Endometrium (tissue), 2 donors: Measurements from ENCODE around the gene PSPN.
"Not testable (repeated sequence)": the region's sequence is repeated elsewhere in the genome, so short reads cannot be mapped to it uniquely, and the experiment has no call there.

Source experiments
- FAIRE-seq: peaks from 2 replicates; lab custom pipeline; 2012; peaks lifted over from hg19 to GRCh38; lab: Jason Lieb, UNC
- donor health status: control.
- donor health status: control.

Gene PSPN

GRCh38 chr19:6402837-6403608 lies 27.3 kb upstream of the PSPN start:
- no peak for FAIRE-seq

GRCh38 chr19:6402058-6402457 lies 26.3 kb upstream of the PSPN start:
- FAIRE-seq: no peak

GRCh38 chr19:6400062-6400944 lies 24.6 kb upstream of the PSPN start:
- FAIRE-seq: not testable (repeated sequence)

GRCh38 chr19:6396305-6396704 lies 20.6 kb upstream of the PSPN start:
- FAIRE-seq: no peak

- no peak for FAIRE-seq
These were observed 19.1 kb upstream of the PSPN start for GRCh38 chr19:6394831-6395230.

GRCh38 chr19:6393983-6394412 lies 18.3 kb upstream of the PSPN start:
- FAIRE-seq: no peak

- peak; percentile 73 for FAIRE-seq
These were observed 17.6 kb upstream of the PSPN start, which contains the start of gene GTF2F1 for GRCh38 chr19:6393074-6393982. GTF2F1 (minus strand) TSS chr19:6393164; CDS start chr19:6392995, 169 bp downstream.

- FAIRE-seq: no peak
These were observed 16.7 kb upstream of the PSPN start for GRCh38 chr19:6392221-6393073.

- FAIRE-seq: no peak
These were observed 11.6 kb upstream of the PSPN start for GRCh38 chr19:6387372-6387771.

- FAIRE-seq: no peak
These were observed 8.6 kb upstream of the PSPN start for GRCh38 chr19:6384381-6384780.

GRCh38 chr19:6383188-6383587 lies 7.5 kb upstream of the PSPN start:
- no peak for FAIRE-seq

- no peak for FAIRE-seq
These were observed 5.5 kb upstream of the PSPN start for GRCh38 chr19:6381030-6381750.

- FAIRE-seq: no peak
These were observed 4.0 kb upstream of the PSPN start for GRCh38 chr19:6379744-6380143.

GRCh38 chr19:6378486-6378885 lies 2.8 kb upstream of the PSPN start:
- no peak for FAIRE-seq

GRCh38 chr19:6378041-6378440 lies 2.3 kb upstream of the PSPN start:
- FAIRE-seq: no peak

- no peak for FAIRE-seq
These were observed 918 bp upstream of the PSPN start for GRCh38 chr19:6376512-6377190.

GRCh38 chr19:6374711-6375410 lies 872 bp downstream of the PSPN start:
- FAIRE-seq: no peak

GRCh38 chr19:6374161-6374709 lies 1.5 kb downstream of the PSPN start:
- no peak for FAIRE-seq

- no peak for FAIRE-seq
These were observed 2.0 kb downstream of the PSPN start for GRCh38 chr19:6373813-6374108.
